Gastroesophageal sphincter (tissue), 3 donors: ENCODE data around the gene NANOS1.

Source experiments
- POLR2A ChIP-seq, 2 donors: fragments of 450-650 bp; IDR thresholded peaks; one replicate each; pipeline ENCODE4 v1.6.1; 2017; ENCODE audit warnings: antibody characterized with exemption in 2 of 2, mild to moderate bottlenecking in 2 of 2, moderate library complexity in 1 of 2
- TF ChIP-seq, protein P1 (sequence below), 4 experiments: fragments of 200-600 bp in 2 of 4; fragments of 450-650 bp in 2 of 4; sonication (generic) in 1 of 4; IDR thresholded peaks; one replicate each; pipeline ENCODE4 v1.5.1; 2017 to 2019; ENCODE audit warnings: antibody characterized with exemption in 4 of 4, mild to moderate bottlenecking in 2 of 4, moderate library complexity in 2 of 4

GRCh38 chr10:118994321-118994720, 35.2 kb upstream of the NANOS1 start:
- TF ChIP-seq, protein P1, sequence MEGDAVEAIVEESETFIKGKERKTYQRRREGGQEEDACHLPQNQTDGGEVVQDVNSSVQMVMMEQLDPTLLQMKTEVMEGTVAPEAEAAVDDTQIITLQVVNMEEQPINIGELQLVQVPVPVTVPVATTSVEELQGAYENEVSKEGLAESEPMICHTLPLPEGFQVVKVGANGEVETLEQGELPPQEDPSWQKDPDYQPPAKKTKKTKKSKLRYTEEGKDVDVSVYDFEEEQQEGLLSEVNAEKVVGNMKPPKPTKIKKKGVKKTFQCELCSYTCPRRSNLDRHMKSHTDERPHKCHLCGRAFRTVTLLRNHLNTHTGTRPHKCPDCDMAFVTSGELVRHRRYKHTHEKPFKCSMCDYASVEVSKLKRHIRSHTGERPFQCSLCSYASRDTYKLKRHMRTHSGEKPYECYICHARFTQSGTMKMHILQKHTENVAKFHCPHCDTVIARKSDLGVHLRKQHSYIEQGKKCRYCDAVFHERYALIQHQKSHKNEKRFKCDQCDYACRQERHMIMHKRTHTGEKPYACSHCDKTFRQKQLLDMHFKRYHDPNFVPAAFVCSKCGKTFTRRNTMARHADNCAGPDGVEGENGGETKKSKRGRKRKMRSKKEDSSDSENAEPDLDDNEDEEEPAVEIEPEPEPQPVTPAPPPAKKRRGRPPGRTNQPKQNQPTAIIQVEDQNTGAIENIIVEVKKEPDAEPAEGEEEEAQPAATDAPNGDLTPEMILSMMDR (IDR thresholded peaks at IDR 0.05) = no peak
- no peak for TF ChIP-seq POLR2A (IDR thresholded peaks at IDR 0.05)
